Heart left ventricle (tissue), 13 donors: ENCODE results near the gene ZNF714.

ENCODE experiments used
- CTCF ChIP-seq, 12 donors: fragments of 200-600 bp; sonication (generic) in 4 of 12; IDR thresholded peaks; one replicate each; pipeline versions ENCODE4 v1.5.0 to v1.8.0; 2018 to 2022; ENCODE audit warnings: antibody characterized with exemption in 12 of 12, mild to moderate bottlenecking in 5 of 12
- POLR2A ChIP-seq, 2 donors: fragments of 450-650 bp; IDR thresholded peaks; one replicate each; pipeline ENCODE4 v1.6.1; 2017; ENCODE audit warnings: antibody characterized with exemption in 2 of 2, mild to moderate bottlenecking in 2 of 2, moderate library complexity in 2 of 2
- donor health status: ischemic (EF 13 %, LVEDD 7.1; RV severe dilation, severe dysfunction).
- donor health status: DM: no; HTN: yes; CAD: no.
- donor health status: DM: no; HTN: no; CAD: no.
- donor health status: ischemic (EF 25% LVEDD 6.9; RV normal size, moderate dysfunction).
- donor health status: ischemic (EF 25% LVEDD 5.7; RV mildly dilated, moderate dysfunction).
- donor health status: ischemic (EF 35%, LVEDD 5.7; RV mildly dilated, moderate dysfunction).
- donor health status: nonischemic (EF 11% LVEDD 7.7; RV severe dilation, severe dysfunction).
- donor health status: DM: yes; HTN: yes; CAD: no.
- donor health status: PGD.
- donor health status: ischemic (EF 29% LVEDD 5.4; RV normal size, mild dysfunction).
- donor health status: nonischemic (EF 23%, LVEDD 6.1; RV moderate dilation, normal function).

- TF ChIP-seq CTCF (IDR thresholded peaks at IDR 0.05) (no peak), POLR2A (IDR thresholded peaks at IDR 0.05) (no peak)
These were observed 44.1 kb downstream of the ZNF714 start for GRCh38 chr19:21126078-21126477.
